ENCODE measurements around the gene RSKR. TPM values are rescaled to one million over a fixed set of nuclear protein-coding genes. Genes with fewer than 3 reads are reported as not detected.

RSKR gene
- total RNA-seq, 1 experiment from 2014 or later, result 25.8 TPM

GRCh38 chr17:28570716-28571360, 43.1 kb downstream of the RSKR start:
- Histone ChIP-seq H3K4me1 (ENCODE audit: insufficient read depth, low read length) (no peaks in the 10 kb centered on the region), H3K4ac (ENCODE audit: low read depth, low read length) (no peak overlapping the region), H3K27me3 (ENCODE audit: insufficient read depth, low read length) (no peaks in the 10 kb centered on the region), H3K9me3 (ENCODE audit: control insufficient read depth, low read depth, low read length) (no peaks in the 10 kb centered on the region), H3K4me2 (ENCODE audit: insufficient read depth, insufficient read length, low read length) (peak overlapping the region; percentile 91), H2BK15ac (ENCODE audit: low read depth, low read length) (no peak overlapping the region), H2AK5ac (ENCODE audit: insufficient read length, low read length) (no peak overlapping the region), H4K20me1 (ENCODE audit: control insufficient read depth, insufficient read depth, insufficient read length) (no peaks in the 10 kb centered on the region), H3K14ac (ENCODE audit: insufficient read depth, low read length) (no peak overlapping the region; the same call in 1 of the 2 replicates), H3K23me2 (ENCODE audit: insufficient read length, low read depth, low read length, poor library complexity, severe bottlenecking) (peaks cover 11% of the 10 kb centered on the region), H4K5ac (ENCODE audit: insufficient read length, low read depth, low read length) (no peak overlapping the region), H2BK5ac (ENCODE audit: insufficient read length, low read length) (no peak overlapping the region), H4K91ac (ENCODE audit: insufficient read length, low read depth, low read length) (no peak overlapping the region), H3T11ph (ENCODE audit: low read length) (no peak overlapping the region), H2AFZ (ENCODE audit: low read length) (no peak overlapping the region), H2BK120ac (ENCODE audit: low read depth, low read length, poor library complexity, severe bottlenecking) (no peak overlapping the region), H2BK20ac (ENCODE audit: low read depth, low read length, poor library complexity, severe bottlenecking) (no peak overlapping the region), H4K8ac (replicated peaks; ENCODE audit: insufficient read length, low read depth, low read length) (no peak overlapping the region), H3K18ac (ENCODE audit: insufficient read length, low read depth, low read length) (no peak overlapping the region), H3K27ac (ENCODE audit: insufficient read length, low read depth, low read length) (no peak overlapping the region), H3K56ac (ENCODE audit: insufficient read length, low read depth, low read length) (no peak overlapping the region), H3K9ac (ENCODE audit: extremely low read depth, insufficient read length, low read length) (peak overlapping the region; percentile 18), H3K79me2 (ENCODE audit: insufficient read depth, low read length) (no peaks in the 10 kb centered on the region), H3K79me1 (ENCODE audit: insufficient read depth, low read depth, low read length, poor library complexity, severe bottlenecking) (no peaks in the 10 kb centered on the region), H2BK12ac (ENCODE audit: insufficient read length, low read depth, low read length) (no peak overlapping the region), H3K23ac (ENCODE audit: insufficient read length, low read depth, low read length) (no peak overlapping the region)
- Mint-ChIP-seq H3K9me3 (no peaks in the 10 kb centered on the region), H3K4me1 (peaks cover 14 to 26% of the 10 kb centered on the region in 2 experiments), H3K4me3 (peak overlapping the region; percentile 92 to 97), H3K27me3 (ENCODE audit: low read depth) (peaks cover 7% of the 10 kb centered on the region), H3K27ac (peak overlapping the region in 2 of 3 experiments; percentile 20 to 95; a peak in 3 of 7 replicates), H3K36me3 (ENCODE audit: insufficient read depth in 1 of 3, low read depth in 3 of 3) (peaks cover 11 to 28% (median 24%) of the 10 kb centered on the region in 3 experiments; a peak in 6 of 7 replicates)
- peak; percentile 80 for DNase-seq
- WGBS (ENCODE audit: extremely low coverage, insufficient read length, low lambda C conversion rate), result no CpG with 5 or more reads among the region's 39 CpGs
- no peak for TF ChIP-seq CTCF (conservative IDR thresholded peaks at IDR 0.05)
